MCF 10A (cell line): ENCODE results near the gene UBE2I. TPM values are rescaled to one million over a fixed set of nuclear protein-coding genes. Genes with fewer than 3 reads are reported as not detected.

Source experiments
- Bru-seq: library from RNA; stranded (reverse); fragments of 400-500 nt; gene quantifications from one replicate; lab custom pipeline; 2021; lab: Mats Ljungman, UMichigan
- BruChase-seq, 2 experiments: library from RNA; stranded (reverse); fragments of 400-500 nt; gene quantifications; one replicate each; lab custom pipeline; 2021; lab: Mats Ljungman, UMichigan
- BruUV-seq: library from RNA; stranded (reverse); fragments of 400-500 nt; replicated peaks from 2 replicates; lab custom pipeline; 2021; lab: Mats Ljungman, UMichigan
- CTCF ChIA-PET: fragments of 300-600 bp; sonication (Branson Sonifier 250); formaldehyde crosslinking; extraction: SDS; loops from one replicate; lab custom pipeline; 2021; ENCODE audit warnings: antibody characterized with exemption, inconsistent platforms; lab: Yijun Ruan, JAX
- POLR2A ChIA-PET: fragments of 300-600, 350-650 bp; sonication (Branson Sonifier 250); formaldehyde crosslinking; extraction: SDS; loops from one replicate; lab custom pipeline; 2020; ENCODE audit warnings: antibody characterized with exemption, inconsistent platforms; lab: Yijun Ruan, JAX
- DNase-seq: peaks from one replicate; pipeline ENCODE4 v3.0.0-alpha.2; 2018; ENCODE audit not compliant: unreplicated experiment
- H3K27ac Mint-ChIP-seq: one replicate; pipeline ENCODE4 v1.8.0; 2022; ENCODE audit warnings: mild to moderate bottlenecking, low read depth, mixed read lengths; ENCODE audit not compliant: unreplicated experiment
- H3K27me3 Mint-ChIP-seq: one replicate; pipeline ENCODE4 v1.8.0; 2022; ENCODE audit warnings: mixed read lengths; ENCODE audit not compliant: insufficient read depth, unreplicated experiment
- H3K36me3 Mint-ChIP-seq: one replicate; pipeline ENCODE4 v1.8.0; 2022; ENCODE audit warnings: mild to moderate bottlenecking, moderate library complexity, mixed read lengths; ENCODE audit not compliant: insufficient read depth, unreplicated experiment
- H3K4me1 Mint-ChIP-seq: one replicate; pipeline ENCODE4 v1.8.0; 2022; ENCODE audit warnings: mixed read lengths; ENCODE audit not compliant: insufficient read depth, unreplicated experiment
- H3K4me3 Mint-ChIP-seq: one replicate; pipeline ENCODE4 v1.8.0; 2022; ENCODE audit warnings: mild to moderate bottlenecking, moderate library complexity, mixed read lengths; ENCODE audit not compliant: unreplicated experiment
- H3K9me3 Mint-ChIP-seq: one replicate; pipeline ENCODE4 v1.8.0; 2022; ENCODE audit warnings: mixed read lengths; ENCODE audit not compliant: unreplicated experiment
- CTCF ChIP-seq: fragments of 200-600 bp; IDR thresholded peaks from one replicate; pipeline ENCODE4 v1.8.0; 2022; ENCODE audit warnings: antibody characterized with exemption, mild to moderate bottlenecking; ENCODE audit not compliant: unreplicated experiment
- intact Hi-C: fragments of 100-400 bp; cut with micrococcal nuclease; formaldehyde crosslinking; loops from 2 replicates; pipeline ENCODE4 v1.14.1; 2022
- long read RNA-seq: library from polyadenylated mRNA; stranded (forward); transcript quantifications from one replicate; pipeline ENCODE4 v2.0.0, GENCODE V29; 2022
- total RNA-seq: library from RNA; stranded (reverse); gene quantifications from 2 replicates; pipeline ENCODE4 v1.2.3, GENCODE V29; 2022

The UBE2I gene
- total RNA-seq = 163 and 172 TPM in 2 replicates
- percentile 77 among the genes with signal in this experiment for Bru-seq, nascent RNA
- percentile 94 among the genes with signal in this experiment for BruChase-seq, experiment 1, labeled RNA remaining after a 6-hour chase
- percentile 89 among the genes with signal in this experiment for BruChase-seq, experiment 2, labeled RNA remaining after a 2-hour chase
- long read RNA-seq, transcript UBE2I-206 (8 exons, 1,217 nt) = minor isoform, 5 of 90 reads
- long read RNA-seq, transcript UBE2I-203 (7 exons, 2,976 nt) = major isoform, 56 of 90 reads
- long read RNA-seq, partial matches to known transcripts = 6 of 90 reads
- long read RNA-seq, other reads (novel, unspliced or antisense) = 16 of 90 reads

- peak; percentile 97 for DNase-seq
- H3K27ac Mint-ChIP-seq = peak within 1 kb of the TSS; percentile 100
- POLR2A ChIA-PET = interaction anchor here (0.6 to 1.8 kb wide), 14 partner anchors 10 to 588 kb away, joined by 3 to 22 read pairs (median 4); partner anchors contain the start of genes ANTKMT, JPT2, NUBP2 and SPSB3
- no peak for TF ChIP-seq CTCF
- H3K9me3 Mint-ChIP-seq = no peaks in the 10 kb centered on the region
- H3K36me3 Mint-ChIP-seq = peaks cover 4% of the 10 kb centered on the region
- intact Hi-C loops = loop anchor here (10.0 kb wide), 1 partner anchor 116 kb away; the partner anchor contains the start of gene UQCC4
- BruUV-seq = no TSS peak
- H3K4me3 Mint-ChIP-seq = peak within 1 kb of the TSS; percentile 96
- CTCF ChIA-PET = interaction anchor here (0.7 kb wide), 1 partner anchor 47 kb away, joined by 3 read pairs; no protein-coding TSS in a partner anchor
- H3K4me1 Mint-ChIP-seq = peaks cover 13% of the 10 kb centered on the region
- no peaks in the 10 kb centered on the region for H3K27me3 Mint-ChIP-seq
These were observed at the start of gene UBE2I for GRCh38 chr16:1308977-1309885. Gene UBE2I, plus strand, starts transcription at chr16:1309636. Its CDS starts 4,395 bp downstream, at chr16:1314031.

- Mint-ChIP-seq H3K27ac (no peak overlapping the region), H3K36me3 (no peaks in the 10 kb centered on the region), H3K27me3 (peaks cover 47% of the 10 kb centered on the region), H3K4me1 (no peaks in the 10 kb centered on the region), H3K9me3 (peaks cover 8% of the 10 kb centered on the region), H3K4me3 (no peak overlapping the region)
- intact Hi-C loops = no loop called here
- BruUV-seq = no TSS peak
- ChIA-PET POLR2A (no interaction called here), CTCF (no interaction called here)
- no peak for DNase-seq
- no peak for TF ChIP-seq CTCF
These were observed 49.7 kb upstream of the UBE2I start for GRCh38 chr16:1259760-1260068.

GRCh38 chr16:1260101-1260680 is 49.2 kb upstream of the UBE2I start:
- ChIA-PET CTCF (no interaction called here), POLR2A (no interaction called here)
- intact Hi-C loops = no loop called here
- BruUV-seq = no TSS peak
- Mint-ChIP-seq H3K27me3 (peaks cover 47% of the 10 kb centered on the region), H3K36me3 (no peaks in the 10 kb centered on the region), H3K4me3 (no peak overlapping the region), H3K9me3 (peaks cover 8% of the 10 kb centered on the region), H3K27ac (no peak overlapping the region), H3K4me1 (no peaks in the 10 kb centered on the region)
- TF ChIP-seq CTCF = no peak
- no peak for DNase-seq
